Measurements from ENCODE around the gene AP1B1. TPM values are rescaled to one million over a fixed set of nuclear protein-coding genes. Genes with fewer than 3 reads are reported as not detected.

The AP1B1 gene
- total and polyA plus RNA-seq, 2 donors (not counting 1 experiment from before 2014, with no cell fraction given): 139 to 174 TPM

DNA sequence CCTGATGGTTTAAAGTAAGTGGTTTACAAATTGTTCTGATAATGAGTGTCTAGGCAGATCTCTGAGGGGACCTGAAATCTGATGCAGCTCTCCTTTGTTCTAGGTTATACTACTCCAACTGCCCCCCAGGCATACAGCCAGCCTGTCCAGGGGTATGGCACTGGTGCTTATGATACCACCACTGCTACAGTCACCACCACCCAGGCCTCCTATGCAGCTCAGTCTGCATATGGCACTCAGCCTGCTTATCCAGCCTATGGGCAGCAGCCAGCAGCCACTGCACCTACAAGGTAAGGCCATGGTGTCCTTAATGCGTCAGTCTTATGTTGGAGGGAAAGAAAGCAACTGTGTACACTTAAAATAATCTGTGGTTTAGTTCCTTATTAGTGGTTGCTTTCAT is 110.4 kb downstream of the AP1B1 start:
- no peak overlapping the region for H3K4me3 ChIP-seq (ENCODE audit: control extremely low read depth in 1 of 5, extremely low read depth in 1 of 5, insufficient read depth in 1 of 5, low read depth in 2 of 5, low read length in 4 of 5)
- Mint-ChIP-seq H3K27ac (no peak overlapping the region), H3K27me3 (no peaks in the 10 kb centered on the region), H3K4me3 (no peak overlapping the region), H3K4me1 (peaks cover 34% of the 10 kb centered on the region), H3K9me3 (ENCODE audit: insufficient read depth) (no peaks in the 10 kb centered on the region)
- intact Hi-C loops (cut with micrococcal nuclease): no loop called here
- ChIA-PET POLR2A (no interaction called here), CTCF (no interaction called here)
- ATAC-seq (ENCODE audit: low read depth): no peak
- H2AFZ ChIP-seq (ENCODE audit: insufficient read depth, low read depth, low read length, poor library complexity, severe bottlenecking): no peak overlapping the region
- H3K9ac ChIP-seq (ENCODE audit: low read length): no peak overlapping the region
- peaks cover 80% of the 10 kb centered on the region for H3K79me2 ChIP-seq (ENCODE audit: control insufficient read depth, insufficient read depth, low read length)
- H3K27me3 ChIP-seq (replicated peaks in 1 of 4; ENCODE audit: control extremely low read depth in 1 of 4, control insufficient read depth in 3 of 4, insufficient read depth in 4 of 4, low read length in 3 of 4): no peaks in the 10 kb centered on the region
- peaks cover 0 to 2% (median 0%) of the 10 kb centered on the region in 3 donors for H3K9me3 ChIP-seq (ENCODE audit: control extremely low read depth in 1 of 3, control insufficient read depth in 2 of 3, insufficient read depth in 1 of 3, low read length in 2 of 3)
- peaks cover 14 to 79% of the 10 kb centered on the region in 2 experiments for H3K36me3 ChIP-seq (replicated peaks in 1 of 2; ENCODE audit: control extremely low read depth in 1 of 2, control insufficient read depth in 1 of 2, extremely low read depth in 1 of 2, insufficient read depth in 2 of 2, low read length in 1 of 2)
- no peak for DNase-seq
- H4K20me1 ChIP-seq (ENCODE audit: control insufficient read depth, insufficient read depth, low read length, poor library complexity, severe bottlenecking): peaks cover 82% of the 10 kb centered on the region
- H3K27ac ChIP-seq (ENCODE audit: low read length in 2 of 2): no peak overlapping the region
- no peak overlapping the region for H3K4me2 ChIP-seq (replicated peaks; ENCODE audit: low read depth, low read length, poor library complexity, severe bottlenecking)
- H3K4me1 ChIP-seq (ENCODE audit: control insufficient read depth in 2 of 2, insufficient read depth in 2 of 2, low read length in 2 of 2): no peaks in the 10 kb centered on the region
- TF ChIP-seq, protein P1, sequence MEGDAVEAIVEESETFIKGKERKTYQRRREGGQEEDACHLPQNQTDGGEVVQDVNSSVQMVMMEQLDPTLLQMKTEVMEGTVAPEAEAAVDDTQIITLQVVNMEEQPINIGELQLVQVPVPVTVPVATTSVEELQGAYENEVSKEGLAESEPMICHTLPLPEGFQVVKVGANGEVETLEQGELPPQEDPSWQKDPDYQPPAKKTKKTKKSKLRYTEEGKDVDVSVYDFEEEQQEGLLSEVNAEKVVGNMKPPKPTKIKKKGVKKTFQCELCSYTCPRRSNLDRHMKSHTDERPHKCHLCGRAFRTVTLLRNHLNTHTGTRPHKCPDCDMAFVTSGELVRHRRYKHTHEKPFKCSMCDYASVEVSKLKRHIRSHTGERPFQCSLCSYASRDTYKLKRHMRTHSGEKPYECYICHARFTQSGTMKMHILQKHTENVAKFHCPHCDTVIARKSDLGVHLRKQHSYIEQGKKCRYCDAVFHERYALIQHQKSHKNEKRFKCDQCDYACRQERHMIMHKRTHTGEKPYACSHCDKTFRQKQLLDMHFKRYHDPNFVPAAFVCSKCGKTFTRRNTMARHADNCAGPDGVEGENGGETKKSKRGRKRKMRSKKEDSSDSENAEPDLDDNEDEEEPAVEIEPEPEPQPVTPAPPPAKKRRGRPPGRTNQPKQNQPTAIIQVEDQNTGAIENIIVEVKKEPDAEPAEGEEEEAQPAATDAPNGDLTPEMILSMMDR (IDR thresholded peaks at IDR 0.05): no peak
- TF ChIP-seq EZH2 (IDR thresholded peaks at IDR 0.05; ENCODE audit: borderline replicate concordance, insufficient read depth, low read depth, low read length, poor library complexity, severe bottlenecking): no peak
- WGBS (ENCODE audit: insufficient coverage): no CpG with 5 or more reads among the region's 1 CpG

Small RNA genes within 50 kb of the gene (small RNA-seq; reads per million reads assigned to genes)
- gene AC000041.1 (ENCODE audit: insufficient read length, low read depth, low replicate concordance) (not detected), gene MIR3653 (ENCODE audit: insufficient read length, low read depth, low replicate concordance) (not detected)

Other genes starting within 250 kb of the AP1B1 start
- not detected in 2 replicates for gene EMID1, start 182.7 kb downstream of the AP1B1 start, total RNA-seq
- gene EMID1, start 182.7 kb downstream of the AP1B1 start, polyA plus RNA-seq: 0.19 TPM in 1 of 2 replicates, not detected in the other
- gene RHBDD3, start 120.6 kb downstream of the AP1B1 start, total RNA-seq: 11.4 and 11.9 TPM in 2 replicates
- 11.6 and 12.5 TPM in 2 replicates for gene RHBDD3, start 120.6 kb downstream of the AP1B1 start, polyA plus RNA-seq
- 289 and 295 TPM in 2 replicates for gene EWSR1, start 120.3 kb downstream of the AP1B1 start, total RNA-seq
- 281 and 328 TPM in 2 replicates for gene EWSR1, start 120.3 kb downstream of the AP1B1 start, polyA plus RNA-seq
- gene GAS2L1, start 81.9 kb downstream of the AP1B1 start, total RNA-seq: not detected in 2 replicates
- gene GAS2L1, start 81.9 kb downstream of the AP1B1 start, polyA plus RNA-seq: 0.25 and 0.36 TPM in 2 replicates
- gene RASL10A, start 72.9 kb downstream of the AP1B1 start, total RNA-seq: 4.7 and 5.6 TPM in 2 replicates
- gene RASL10A, start 72.9 kb downstream of the AP1B1 start, polyA plus RNA-seq: 1.8 and 2.8 TPM in 2 replicates
- not detected in 2 replicates for gene RFPL1, start 50.0 kb upstream of the AP1B1 start, total RNA-seq
- not detected in 2 replicates for gene RFPL1, start 50.0 kb upstream of the AP1B1 start, polyA plus RNA-seq
- gene NEFH, start 91.6 kb upstream of the AP1B1 start, total RNA-seq: 0.10 and 0.19 TPM in 2 replicates
- gene NEFH, start 91.6 kb upstream of the AP1B1 start, polyA plus RNA-seq: 0.04 and 0.07 TPM in 2 replicates
- 59.1 and 66.2 TPM in 2 replicates for gene THOC5, start 165.2 kb upstream of the AP1B1 start, total RNA-seq
- gene THOC5, start 165.2 kb upstream of the AP1B1 start, polyA plus RNA-seq: 25.7 and 26.5 TPM in 2 replicates
- 38.0 and 38.4 TPM in 2 replicates for gene NIPSNAP1, start 192.5 kb upstream of the AP1B1 start, total RNA-seq
- gene NIPSNAP1, start 192.5 kb upstream of the AP1B1 start, polyA plus RNA-seq: 14.5 and 23.6 TPM in 2 replicates
- gene NF2, start 215.1 kb upstream of the AP1B1 start, total RNA-seq: 26.6 and 27.7 TPM in 2 replicates
- 9.2 and 9.4 TPM in 2 replicates for gene NF2, start 215.1 kb upstream of the AP1B1 start, polyA plus RNA-seq

All from B cell (primary cell).